Measurements from ENCODE around the gene TANGO2. TPM values are rescaled to one million over a fixed set of nuclear protein-coding genes. Genes with fewer than 3 reads are reported as not detected.
A peak's percentile ranks its signal among the peaks of the same experiment; 100 is the strongest.

Gene TANGO2
- total and polyA plus RNA-seq, 9 donors = 11.0 to 17.5 (median 13.3) TPM

DNA sequence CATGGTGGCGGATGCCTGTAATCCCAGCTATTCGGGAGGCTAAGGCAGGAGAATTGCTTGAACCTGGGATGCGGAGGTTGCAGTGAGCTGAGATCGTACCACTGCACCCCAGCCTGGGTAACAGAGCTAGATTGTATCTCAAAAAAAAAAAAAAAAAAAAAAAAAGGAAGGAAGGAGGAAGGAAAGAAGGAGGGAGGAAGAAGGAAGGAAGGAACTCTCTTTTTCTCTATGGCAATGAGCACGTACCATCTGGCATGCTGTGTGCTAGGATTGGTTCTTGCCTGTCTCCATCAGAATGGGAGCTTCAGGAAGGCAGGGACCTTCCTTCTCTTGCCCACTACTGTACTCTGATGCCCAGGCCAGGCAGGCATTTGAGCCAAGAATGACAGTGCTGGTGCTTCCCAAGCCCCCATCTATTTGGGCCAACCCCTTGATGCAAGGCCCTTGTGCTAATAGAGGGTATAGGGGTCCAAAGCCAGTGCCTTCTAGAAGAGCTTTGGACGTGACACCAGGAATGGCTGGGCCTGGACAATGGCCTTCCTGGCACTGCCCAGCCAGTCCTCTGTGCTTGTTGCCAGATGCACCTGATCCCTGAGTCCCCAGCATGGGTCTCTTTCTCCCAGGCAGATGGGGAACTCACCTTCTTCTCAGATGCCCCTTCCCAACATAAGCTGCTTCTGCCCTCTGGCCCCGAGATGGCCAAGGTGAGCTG, 48.6 kb downstream of the TANGO2 start:
- H3K9me3 ChIP-seq = no peaks in the 10 kb centered on the region
- H3K27me3 ChIP-seq = no peaks in the 10 kb centered on the region
- H3K4me3 ChIP-seq = no peak overlapping the region
- H3K27ac ChIP-seq = no peak overlapping the region
- 91 to 93% (median 92%) methylated on average over 7 of the region's 7 CpGs for WGBS, 3 donors
- H3K4me1 ChIP-seq (ENCODE audit: insufficient read depth) = no peaks in the 10 kb centered on the region
- TF ChIP-seq POLR2A (IDR thresholded peaks at IDR 0.05) (no peak), EP300 (IDR thresholded peaks at IDR 0.05) (no peak), CTCF (IDR thresholded peaks at IDR 0.05) (no peak)
- no peak for DNase-seq
- intact Hi-C loops (cut with DNase I) = no loop called here
- H3K36me3 ChIP-seq = no peaks in the 10 kb centered on the region

- no peak for DNase-seq
These were observed 50.6 kb downstream of the TANGO2 start for GRCh38 chr22:20071524-20071972.

GRCh38 chr22:20076627-20077172, 55.8 kb downstream of the TANGO2 start:
- TF ChIP-seq EP300 (IDR thresholded peaks at IDR 0.05) (no peak), CTCF (IDR thresholded peaks at IDR 0.05) (no peak), POLR2A (IDR thresholded peaks at IDR 0.05) (no peak)
- intact Hi-C loops (cut with DNase I) = no loop called here
- Histone ChIP-seq H3K9me3 (no peaks in the 10 kb centered on the region), H3K4me1 (ENCODE audit: insufficient read depth) (peaks cover 7% of the 10 kb centered on the region), H3K36me3 (no peaks in the 10 kb centered on the region), H3K27ac (no peak overlapping the region), H3K27me3 (no peaks in the 10 kb centered on the region), H3K4me3 (no peak overlapping the region)
- no peak for DNase-seq
- WGBS, 3 donors = 59 to 75% (median 62%) methylated on average over 6 of the region's 6 CpGs

More at GRCh38 chr22:20071524-20071972, 50.6 kb downstream of the TANGO2 start:
- TF ChIP-seq POLR2A (IDR thresholded peaks at IDR 0.05) (no peak), CTCF (IDR thresholded peaks at IDR 0.05) (no peak), EP300 (IDR thresholded peaks at IDR 0.05) (no peak)
- Histone ChIP-seq H3K36me3 (no peaks in the 10 kb centered on the region), H3K27ac (no peak overlapping the region), H3K4me1 (ENCODE audit: insufficient read depth) (no peaks in the 10 kb centered on the region), H3K4me3 (no peak overlapping the region), H3K27me3 (no peaks in the 10 kb centered on the region), H3K9me3 (no peaks in the 10 kb centered on the region)
- WGBS, 3 donors = 78 to 89% (median 82%) methylated on average over 8 of the region's 8 CpGs
- intact Hi-C loops (cut with DNase I) = no loop called here

- 0 to 1% (median 0%) methylated on average over 29 to 100 of the region's 100 CpGs for WGBS, 3 donors
- TF ChIP-seq EP300 (IDR thresholded peaks at IDR 0.05) (no peak), POLR2A (IDR thresholded peaks at IDR 0.05) (peak; percentile 36)
- Histone ChIP-seq H3K4me1 (ENCODE audit: insufficient read depth) (peaks cover 20% of the 10 kb centered on the region), H3K27ac (peak within 1 kb of the TSS; percentile 73 to 83), H3K9me3 (no peaks in the 10 kb centered on the region), H3K36me3 (no peaks in the 10 kb centered on the region), H3K4me3 (peak within 1 kb of the TSS; percentile 62), H3K27me3 (no peaks in the 10 kb centered on the region)
- intact Hi-C loops (cut with DNase I) = no loop called here
- peak; percentile 93 to 96 (median 94) for DNase-seq
These were observed 59.0 kb downstream of the TANGO2 start, which contains the start of gene DGCR8 for GRCh38 chr22:20079745-20080444. Gene DGCR8, plus strand, starts transcription at chr22:20080241. Its CDS starts 5,723 bp downstream, at chr22:20085964.
